Measurements from ENCODE around the gene ANKRD39. TPM values are rescaled to one million over a fixed set of nuclear protein-coding genes. Genes with fewer than 3 reads are reported as not detected.

ANKRD39 gene
- total RNA-seq, 4 donors from 2014 or later: 6.7 to 12.3 (median 8.4) TPM

DNA sequence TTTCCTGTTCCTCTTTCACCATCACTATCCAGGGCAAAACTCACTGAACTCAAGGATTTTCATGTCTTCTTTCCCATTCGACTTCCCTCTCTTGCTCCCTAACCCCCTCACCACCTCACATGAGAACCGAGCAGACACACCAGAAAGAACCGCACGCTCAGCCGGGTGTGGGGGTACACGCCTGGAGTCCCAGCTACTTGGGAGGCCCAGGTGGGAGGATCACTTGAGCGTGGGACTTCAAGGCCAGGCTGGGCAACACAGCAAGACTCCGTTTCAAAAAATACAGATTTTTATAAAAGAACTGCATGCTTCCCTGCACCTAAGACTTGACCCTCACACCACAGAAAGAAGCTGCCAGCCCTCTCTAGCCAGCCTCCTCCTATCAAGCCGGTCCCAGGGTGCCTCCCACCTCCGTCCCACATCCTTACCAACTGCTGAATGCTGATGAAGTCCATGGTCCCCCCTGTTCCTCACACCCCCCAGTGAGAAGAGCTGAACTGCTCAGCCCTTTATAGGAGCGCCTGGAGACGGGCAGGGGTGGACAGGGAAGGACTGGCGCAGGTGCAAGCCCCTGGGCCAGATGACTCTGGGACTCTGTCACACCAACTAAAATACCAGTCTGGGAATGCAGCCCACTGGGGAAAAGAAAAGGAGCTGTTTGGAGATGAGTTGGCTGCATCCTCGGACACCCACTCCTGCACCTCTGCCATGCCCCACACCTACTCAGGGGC lies 14.1 kb downstream of the ANKRD39 start, which contains the start of gene ANKRD23:
TSS of gene ANKRD23 (minus strand) at position 484 of the 731 bp plus-strand sequence. CDS start at position 455, 29 bp downstream.
- TF ChIP-seq, protein P1, sequence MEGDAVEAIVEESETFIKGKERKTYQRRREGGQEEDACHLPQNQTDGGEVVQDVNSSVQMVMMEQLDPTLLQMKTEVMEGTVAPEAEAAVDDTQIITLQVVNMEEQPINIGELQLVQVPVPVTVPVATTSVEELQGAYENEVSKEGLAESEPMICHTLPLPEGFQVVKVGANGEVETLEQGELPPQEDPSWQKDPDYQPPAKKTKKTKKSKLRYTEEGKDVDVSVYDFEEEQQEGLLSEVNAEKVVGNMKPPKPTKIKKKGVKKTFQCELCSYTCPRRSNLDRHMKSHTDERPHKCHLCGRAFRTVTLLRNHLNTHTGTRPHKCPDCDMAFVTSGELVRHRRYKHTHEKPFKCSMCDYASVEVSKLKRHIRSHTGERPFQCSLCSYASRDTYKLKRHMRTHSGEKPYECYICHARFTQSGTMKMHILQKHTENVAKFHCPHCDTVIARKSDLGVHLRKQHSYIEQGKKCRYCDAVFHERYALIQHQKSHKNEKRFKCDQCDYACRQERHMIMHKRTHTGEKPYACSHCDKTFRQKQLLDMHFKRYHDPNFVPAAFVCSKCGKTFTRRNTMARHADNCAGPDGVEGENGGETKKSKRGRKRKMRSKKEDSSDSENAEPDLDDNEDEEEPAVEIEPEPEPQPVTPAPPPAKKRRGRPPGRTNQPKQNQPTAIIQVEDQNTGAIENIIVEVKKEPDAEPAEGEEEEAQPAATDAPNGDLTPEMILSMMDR (IDR thresholded peaks at IDR 0.05; ENCODE audit: low read depth): no peak

DNA sequence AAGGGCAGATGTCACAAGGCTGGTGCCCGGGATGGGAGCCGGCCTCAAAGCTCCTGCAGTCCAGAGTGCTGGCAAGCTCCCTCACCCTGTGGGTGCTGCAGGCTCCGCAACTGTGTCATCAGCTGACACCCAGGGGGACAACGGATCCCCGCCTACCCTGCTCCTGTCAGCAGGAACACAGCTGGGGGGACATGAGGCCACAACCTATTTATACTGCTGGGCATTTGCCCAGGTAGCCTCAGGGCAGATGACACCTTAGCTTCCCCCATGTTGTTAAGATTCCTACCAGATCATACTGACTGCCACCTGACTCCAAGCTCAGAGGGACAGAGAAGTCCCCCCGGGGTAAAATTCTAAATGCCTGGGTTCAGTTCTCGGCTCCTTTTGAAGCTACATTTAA lies 15.2 kb downstream of the ANKRD39 start:
- TF ChIP-seq, protein P1 (IDR thresholded peaks at IDR 0.05; ENCODE audit: low read depth): no peak

DNA sequence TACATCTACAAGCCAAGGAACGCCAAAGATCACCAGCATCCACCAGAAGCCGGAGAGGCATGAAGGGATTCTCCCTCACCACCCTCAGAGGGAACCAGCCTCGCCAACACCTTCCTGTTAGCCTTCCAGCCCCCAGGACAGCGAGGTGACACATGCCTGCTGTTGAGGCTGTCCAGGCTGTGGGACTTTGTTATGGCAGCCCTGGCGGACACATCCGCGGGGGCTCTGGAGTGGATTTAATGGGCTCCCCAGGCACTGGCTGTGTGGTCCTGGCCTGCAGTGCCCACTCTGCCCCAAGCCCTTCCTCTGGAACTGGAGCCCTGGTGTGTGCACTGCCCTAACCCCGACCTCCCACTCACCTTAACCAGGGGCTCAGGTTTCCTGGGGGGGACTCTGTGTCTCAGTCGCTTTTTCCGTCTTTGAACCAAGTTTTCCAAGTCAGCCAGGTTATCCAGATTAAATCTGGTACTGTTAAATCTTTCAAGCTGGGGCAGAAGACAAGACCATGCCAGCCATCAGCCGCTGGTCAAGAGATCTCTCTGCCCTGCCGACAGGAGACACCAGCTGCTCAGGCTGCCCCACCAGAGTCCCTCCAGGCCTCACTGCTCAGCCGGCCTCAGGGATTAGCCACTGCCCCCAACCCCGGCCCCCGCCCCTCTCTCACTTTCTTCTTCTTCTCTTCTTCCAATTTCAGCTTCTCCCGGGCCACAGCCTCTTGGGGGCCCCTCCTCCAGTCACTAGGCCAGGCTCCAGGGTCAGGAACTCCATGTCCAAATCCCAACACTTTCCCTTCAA lies 15.9 kb downstream of the ANKRD39 start:
- TF ChIP-seq, protein P1 (IDR thresholded peaks at IDR 0.05; ENCODE audit: low read depth): no peak

DNA sequence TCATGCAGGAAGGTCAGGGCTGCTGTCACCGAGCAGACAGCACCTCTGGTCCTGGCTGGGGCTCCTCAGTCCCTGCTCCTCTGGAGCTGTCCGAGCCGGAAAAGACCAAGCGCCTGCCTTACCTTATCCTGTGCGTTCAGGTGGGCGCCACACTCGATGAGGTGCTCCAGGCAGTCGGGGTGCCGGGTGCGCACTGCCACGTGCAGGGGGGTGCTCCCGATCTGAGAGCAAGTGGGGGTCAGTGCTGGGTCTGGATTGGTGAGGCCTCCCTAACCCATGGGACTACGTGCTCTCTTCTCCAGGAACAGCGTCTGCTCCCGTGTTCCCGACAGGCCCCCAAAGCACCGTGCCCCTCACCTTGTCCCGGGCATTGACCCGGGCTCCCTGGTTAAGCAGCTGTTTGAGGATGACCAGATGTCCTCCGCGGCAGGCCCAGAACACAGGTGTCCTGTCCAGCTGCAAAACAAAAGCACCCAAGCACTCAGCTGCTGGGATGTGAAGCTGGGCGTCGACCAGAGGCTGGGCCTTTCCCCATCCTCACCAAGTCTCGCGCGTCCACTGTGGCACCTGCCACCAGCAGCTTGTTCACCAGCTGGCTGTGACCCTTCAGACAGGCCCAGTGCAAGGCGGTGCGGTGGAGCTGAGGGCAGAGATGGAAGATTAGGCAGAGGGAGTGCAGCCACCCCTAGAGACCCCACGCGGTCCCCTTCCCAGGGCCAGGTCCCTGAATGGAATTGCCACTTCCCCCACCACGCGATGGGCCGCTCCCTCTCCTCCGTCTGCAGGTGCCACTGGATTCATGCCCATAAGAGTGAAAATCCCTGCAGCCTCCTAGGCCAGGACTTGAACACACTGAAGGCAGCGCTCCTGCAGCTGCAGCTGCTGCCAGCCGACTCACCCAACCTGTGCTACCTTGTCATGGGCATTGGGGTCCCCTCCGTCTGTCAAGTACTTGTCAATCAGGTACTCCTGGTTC lies 17.7 kb downstream of the ANKRD39 start:
- TF ChIP-seq, protein P1 (IDR thresholded peaks at IDR 0.05; ENCODE audit: low read depth): no peak

DNA sequence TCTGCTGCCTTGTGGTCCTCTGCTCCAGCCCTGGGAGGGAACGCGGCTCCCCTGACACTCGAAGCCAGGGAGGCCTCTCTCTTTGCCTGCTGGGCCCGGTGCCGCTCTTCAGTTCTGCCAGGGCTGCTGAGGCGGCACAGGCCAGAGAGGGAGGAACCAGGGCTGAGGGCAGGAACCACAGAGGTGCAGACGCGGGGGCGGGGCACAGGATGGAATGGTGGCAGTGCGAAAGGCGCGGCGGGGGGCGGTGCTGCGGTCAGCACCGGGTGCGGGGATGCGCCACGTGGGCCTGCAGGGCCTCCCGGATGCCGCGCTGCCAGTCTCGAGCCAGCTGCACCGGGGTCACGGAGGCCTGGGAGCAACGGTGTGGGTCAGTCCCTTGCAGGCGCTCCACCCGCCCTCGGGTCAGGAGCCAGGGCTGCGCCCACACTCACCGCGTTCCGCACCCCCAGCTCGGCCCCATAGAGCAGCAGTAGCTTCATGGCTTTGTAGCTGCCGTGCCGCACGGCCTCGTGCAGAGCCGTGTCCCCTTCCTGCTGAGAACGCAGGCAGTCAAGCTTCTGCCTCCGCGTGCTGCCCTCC lies 18.4 kb downstream of the ANKRD39 start:
- TF ChIP-seq, protein P1 (IDR thresholded peaks at IDR 0.05; ENCODE audit: low read depth): no peak

DNA sequence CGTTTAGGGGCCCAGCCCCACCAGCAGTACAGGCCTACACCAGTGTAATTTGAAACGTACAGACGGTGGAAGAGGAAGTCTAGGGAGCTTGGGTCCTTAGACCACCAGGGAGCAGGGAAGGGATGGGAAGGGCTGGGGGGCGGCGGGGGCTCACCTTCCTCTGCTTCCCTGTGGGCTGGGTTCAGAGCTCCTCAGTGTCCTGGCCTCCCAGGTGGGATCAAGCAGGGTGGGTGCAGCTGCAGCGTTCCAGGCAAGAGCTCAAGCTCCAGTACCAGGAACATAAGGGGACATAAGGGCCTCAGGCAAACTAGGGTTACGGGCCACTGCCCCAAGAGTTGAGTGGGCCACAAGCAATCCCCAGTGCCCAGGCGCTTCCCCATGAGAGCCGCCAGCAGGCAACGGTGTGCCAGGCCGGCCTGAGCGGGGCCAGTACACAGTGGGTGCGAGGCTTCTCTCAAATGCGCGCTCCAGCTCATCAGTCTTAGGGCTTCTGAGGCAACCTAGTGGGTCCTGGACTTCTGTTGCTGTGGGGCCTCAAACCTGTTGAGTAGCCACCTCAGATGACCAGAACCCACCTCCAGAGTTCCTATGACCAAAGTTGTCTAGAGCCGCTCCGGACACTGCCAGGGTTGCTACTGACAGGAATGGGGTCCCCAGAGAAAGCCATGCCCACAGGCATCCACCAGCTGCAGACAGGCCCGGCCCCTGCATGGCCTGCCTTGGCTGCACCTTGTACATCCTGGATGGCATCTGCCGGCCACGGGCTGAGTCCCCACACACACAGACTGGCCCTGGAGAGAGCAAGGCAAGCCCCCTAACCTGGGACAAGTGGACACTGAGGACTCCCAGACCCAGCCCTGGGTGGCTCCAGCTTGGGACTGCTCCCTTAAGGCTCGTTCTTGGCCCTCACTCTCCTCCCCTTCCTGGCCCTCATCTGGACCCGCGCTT lies 19.2 kb downstream of the ANKRD39 start:
- TF ChIP-seq, protein P1 (IDR thresholded peaks at IDR 0.05; ENCODE audit: low read depth): no peak
